Measurements from ENCODE around the gene CCL2. TPM values are rescaled to one million over a fixed set of nuclear protein-coding genes. Genes with fewer than 3 reads are reported as not detected.
A peak's percentile ranks its signal among the peaks of the same experiment; 100 is the strongest.

Gene CCL2
- 34.1 TPM for total RNA-seq
- long read RNA-seq, transcript CCL2-203 (1 exons, 996 nt), result minor isoform, 5 of 25 reads
- long read RNA-seq, transcript CCL2-201 (3 exons, 741 nt), result major isoform, 20 of 25 reads
- long read RNA-seq, partial matches to known transcripts, result 0 of 25 reads
- long read RNA-seq, other reads (novel, unspliced or antisense), result 0 of 25 reads

- Histone ChIP-seq H3K27me3 (ENCODE audit: low read depth) (no peaks in the 10 kb centered on the region), H3K36me3 (no peaks in the 10 kb centered on the region), H3K4me1 (peaks cover 69% of the 10 kb centered on the region), H3K4me3 (peak within 1 kb of the TSS; percentile 51), H3K27ac (peak within 1 kb of the TSS; percentile 71), H3K9me3 (no peaks in the 10 kb centered on the region)
- ATAC-seq (peak; percentile 69 to 70), DNase-seq (peak; percentile 61)
- intact Hi-C loops (cut with DNase I), result no loop called here
- TF ChIP-seq CTCF (IDR thresholded peaks at IDR 0.05), result no peak
Observed at GRCh38 chr17:34254651-34255380, at the start of gene CCL2. CCL2 (plus strand) TSS chr17:34255285; CDS start chr17:34255350, 65 bp downstream.

GRCh38 chr17:34205401-34205800 lies 49.7 kb upstream of the CCL2 start:
- no peak for DNase-seq
- no peak for ATAC-seq
- Histone ChIP-seq H3K9me3 (no peaks in the 10 kb centered on the region), H3K4me3 (no peak overlapping the region), H3K27me3 (ENCODE audit: low read depth) (no peaks in the 10 kb centered on the region), H3K4me1 (peaks cover 2% of the 10 kb centered on the region), H3K36me3 (no peaks in the 10 kb centered on the region), H3K27ac (no peak overlapping the region)
- TF ChIP-seq CTCF (IDR thresholded peaks at IDR 0.05), result no peak
- intact Hi-C loops (cut with DNase I), result no loop called here

GRCh38 chr17:34206569-34206968 lies 48.5 kb upstream of the CCL2 start:
- Histone ChIP-seq H3K27ac (no peak overlapping the region), H3K9me3 (no peaks in the 10 kb centered on the region), H3K4me1 (no peaks in the 10 kb centered on the region), H3K27me3 (ENCODE audit: low read depth) (no peaks in the 10 kb centered on the region), H3K4me3 (no peak overlapping the region), H3K36me3 (no peaks in the 10 kb centered on the region)
- intact Hi-C loops (cut with DNase I), result no loop called here
- DNase-seq, result no peak
- ATAC-seq, result no peak
- no peak for TF ChIP-seq CTCF (IDR thresholded peaks at IDR 0.05)

- no peak for ATAC-seq
- TF ChIP-seq CTCF (IDR thresholded peaks at IDR 0.05), result no peak
- H3K36me3 ChIP-seq, result no peaks in the 10 kb centered on the region
- DNase-seq, result no peak
- no peaks in the 10 kb centered on the region for H3K9me3 ChIP-seq
- H3K4me1 ChIP-seq, result no peaks in the 10 kb centered on the region
- no peak overlapping the region for H3K4me3 ChIP-seq
- no peaks in the 10 kb centered on the region for H3K27me3 ChIP-seq (ENCODE audit: low read depth)
- H3K27ac ChIP-seq, result no peak overlapping the region
- intact Hi-C loops (cut with DNase I), result no loop called here
Observed at GRCh38 chr17:34207572-34207971, 47.5 kb upstream of the CCL2 start.

GRCh38 chr17:34218748-34219147 lies 36.3 kb upstream of the CCL2 start:
- ATAC-seq, result no peak
- no peak for TF ChIP-seq CTCF (IDR thresholded peaks at IDR 0.05)
- intact Hi-C loops (cut with DNase I), result no loop called here
- H3K4me1 ChIP-seq, result peaks cover 43% of the 10 kb centered on the region
- H3K36me3 ChIP-seq, result no peaks in the 10 kb centered on the region
- DNase-seq, result no peak
- H3K9me3 ChIP-seq, result no peaks in the 10 kb centered on the region
- H3K27ac ChIP-seq, result no peak overlapping the region
- no peaks in the 10 kb centered on the region for H3K27me3 ChIP-seq (ENCODE audit: low read depth)
- no peak overlapping the region for H3K4me3 ChIP-seq
